Stimulated activated CD4-positive, alpha-beta T cell treated with anti-CD3 and anti-CD28 coated beads, Interleukin-2, amount 100 ng/mL, for 48 hours (primary cell): ENCODE measurements around the gene POLR2J.
"Not testable (repeated sequence)": the region's sequence is repeated elsewhere in the genome, so short reads cannot be mapped to it uniquely, and the experiment has no call there.

ENCODE experiments used
- DNase-seq, 2 donors: peaks; one replicate each; pipeline ENCODE4 v3.0.0-alpha.2; 2020

The POLR2J gene

DNA sequence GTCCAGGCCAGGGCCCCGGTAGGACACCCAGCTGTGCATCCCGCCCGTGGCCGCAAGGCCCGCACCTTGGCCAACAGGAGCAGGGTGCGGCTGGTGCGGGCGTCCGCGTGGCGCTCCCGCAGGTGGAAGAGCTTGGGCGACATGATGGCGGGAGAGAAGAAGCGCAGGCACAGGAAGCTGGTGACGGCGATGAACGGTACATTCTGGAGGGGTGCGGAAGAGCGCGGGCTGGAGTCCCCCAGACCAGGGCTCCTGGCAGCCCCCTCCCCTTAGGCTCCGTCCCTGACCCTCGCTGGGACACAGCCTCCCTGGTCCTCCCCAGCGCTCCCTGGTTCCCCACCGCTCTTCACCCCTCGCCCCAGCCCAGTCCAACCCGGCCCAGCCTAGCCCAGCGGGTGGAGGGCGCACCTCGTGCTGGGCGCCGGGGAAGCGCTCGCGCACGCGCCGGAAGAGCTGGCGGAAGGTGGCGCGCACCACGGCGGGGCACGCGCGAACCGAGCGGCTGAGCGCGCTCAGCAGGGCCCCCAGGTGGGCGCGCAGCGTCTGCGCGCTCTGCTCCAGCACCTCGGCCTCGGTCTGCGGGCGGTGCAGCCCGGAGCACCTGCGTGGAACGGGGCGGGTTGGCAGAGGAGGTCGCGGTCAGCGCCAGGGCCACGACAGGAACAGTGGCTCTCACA lies 15.9 kb upstream of the POLR2J start:
- not testable (repeated sequence) for DNase-seq

GRCh38 chr7:102494026-102494425 lies 15.3 kb upstream of the POLR2J start:
- DNase-seq, result not testable (repeated sequence)

- not testable (repeated sequence) for DNase-seq
Measured at GRCh38 chr7:102493220-102493935, 14.7 kb upstream of the POLR2J start.

DNA sequence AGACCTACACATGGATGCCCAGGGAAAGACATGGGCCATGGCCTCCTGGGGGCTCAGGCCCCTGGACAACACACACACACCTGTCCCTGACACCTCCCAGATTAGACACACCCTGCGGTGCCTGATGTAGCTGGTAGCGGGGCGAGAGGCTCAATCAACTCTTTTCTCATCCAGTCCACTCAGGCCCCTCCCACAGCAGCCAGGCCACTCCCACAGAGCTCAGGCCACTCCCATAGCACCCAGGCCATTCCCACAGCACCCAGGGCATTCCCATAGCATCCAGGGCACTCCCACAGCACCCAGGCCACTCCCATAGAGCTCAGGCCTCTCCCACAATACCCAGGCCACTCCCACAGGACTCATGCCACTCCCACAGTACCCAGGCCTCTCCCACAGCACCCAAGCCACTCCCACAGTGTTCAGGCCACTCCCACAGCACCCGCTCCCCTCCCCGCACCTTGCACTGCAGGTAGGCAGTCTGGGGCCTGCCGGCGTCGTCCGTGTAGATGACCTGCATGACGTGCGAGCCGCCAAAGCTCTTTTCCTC lies 11.9 kb upstream of the POLR2J start:
- peak in 1 of 2 donors; percentile 76 for DNase-seq

- not testable (repeated sequence) for DNase-seq
Measured at GRCh38 chr7:102484317-102484716, 5.6 kb upstream of the POLR2J start.

- DNase-seq, result not testable (repeated sequence)
Measured at GRCh38 chr7:102481962-102482361, 3.2 kb upstream of the POLR2J start.

- peak in 1 of 2 donors; percentile 30 for DNase-seq
Measured at GRCh38 chr7:102479982-102480637, 1.4 kb upstream of the POLR2J start.

DNA sequence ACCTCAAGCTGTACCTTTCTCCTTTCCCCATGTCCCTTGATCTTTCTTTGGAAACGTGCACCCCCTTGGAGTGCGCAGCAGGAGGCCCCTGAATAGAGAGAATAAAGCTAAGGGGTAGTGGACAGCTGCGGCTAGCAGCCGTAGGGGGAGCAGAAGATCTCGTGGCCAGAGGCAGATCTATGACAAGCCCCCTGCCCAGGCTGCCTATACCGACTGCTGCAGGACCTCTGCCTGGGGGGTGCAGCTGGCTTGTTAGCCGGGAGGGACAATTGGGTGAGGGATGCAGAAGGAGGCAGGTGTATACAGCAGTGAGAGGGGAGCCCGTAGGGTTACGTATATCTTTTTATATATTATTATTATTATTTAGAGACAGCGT lies 475 bp upstream of the POLR2J start:
- DNase-seq, result not testable (repeated sequence)

DNA sequence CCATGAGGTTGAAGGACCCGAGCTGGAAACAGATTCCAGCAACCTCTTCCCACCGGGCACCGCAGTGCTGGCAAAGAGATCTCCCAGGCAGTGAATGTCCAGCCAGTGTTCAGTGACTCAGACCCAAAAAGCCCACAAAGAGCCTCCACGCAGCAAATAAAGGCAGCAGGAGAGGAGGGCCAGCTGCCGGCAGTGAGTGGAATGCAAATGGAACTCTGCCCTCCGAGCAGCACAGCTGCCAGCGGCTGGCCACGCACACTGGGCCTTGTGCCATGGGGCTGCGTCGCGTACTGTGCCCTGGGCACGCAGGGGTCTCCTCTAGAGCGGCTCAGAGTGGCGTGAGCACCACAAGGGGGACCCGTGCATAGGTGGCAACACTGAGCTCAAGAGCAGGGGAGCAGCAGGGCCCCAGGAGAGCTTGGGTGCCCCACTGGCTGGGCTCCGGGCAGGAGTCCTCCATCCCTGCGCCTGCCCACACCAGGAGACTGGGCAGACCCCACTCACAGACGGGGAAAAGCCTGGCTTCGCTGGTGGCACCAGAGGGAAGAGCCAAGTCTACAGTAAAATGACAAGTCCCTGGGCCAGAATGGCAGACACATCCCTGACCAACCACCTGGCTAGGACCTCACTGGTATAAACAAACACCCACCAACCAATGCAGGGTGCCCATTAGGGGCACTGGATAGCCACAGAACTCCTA lies 3.8 kb downstream of the POLR2J start:
- not testable (repeated sequence) for DNase-seq

DNA sequence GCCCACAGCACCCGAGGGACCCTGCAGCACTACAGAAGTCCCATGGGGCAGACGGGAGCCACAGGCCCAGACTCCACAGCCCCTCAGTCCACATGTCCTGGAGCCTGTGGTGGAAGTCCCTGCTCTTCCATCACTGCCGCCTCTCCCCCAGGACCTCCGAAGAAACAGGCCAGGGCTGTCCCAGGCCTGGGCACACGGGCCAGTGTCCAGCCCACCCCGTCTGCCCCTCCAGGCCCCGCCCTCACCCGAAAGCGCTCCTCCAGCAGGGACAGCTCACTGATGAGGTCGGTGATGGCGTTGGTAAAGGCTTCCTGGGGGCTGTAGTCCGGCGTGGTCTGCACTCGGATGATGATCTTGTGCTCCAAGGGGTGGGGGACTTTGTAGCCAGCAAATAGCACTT lies 4.6 kb downstream of the POLR2J start:
- DNase-seq, result not testable (repeated sequence)

- no peak for DNase-seq
Measured at GRCh38 chr7:102473271-102473991, 5.3 kb downstream of the POLR2J start.

GRCh38 chr7:102472126-102473041 lies 6.3 kb downstream of the POLR2J start:
- DNase-seq, result no peak

DNA sequence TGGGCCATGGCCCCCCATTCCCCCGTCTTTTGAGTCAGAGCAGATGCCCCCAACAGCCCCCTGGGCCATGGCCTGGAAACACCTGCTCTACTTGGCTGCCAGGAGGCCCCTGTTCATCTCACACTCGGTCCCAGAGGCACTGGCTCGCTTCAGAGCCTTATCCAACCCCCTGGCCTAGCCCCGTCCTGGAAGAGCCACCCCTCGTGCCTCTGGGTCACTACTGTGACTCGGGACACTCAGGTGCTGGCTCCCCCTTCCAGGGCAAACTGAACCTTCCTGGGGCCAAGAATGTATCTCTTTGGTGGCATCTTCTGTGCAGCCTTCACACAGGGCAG lies 7.0 kb downstream of the POLR2J start:
- no peak for DNase-seq

DNA sequence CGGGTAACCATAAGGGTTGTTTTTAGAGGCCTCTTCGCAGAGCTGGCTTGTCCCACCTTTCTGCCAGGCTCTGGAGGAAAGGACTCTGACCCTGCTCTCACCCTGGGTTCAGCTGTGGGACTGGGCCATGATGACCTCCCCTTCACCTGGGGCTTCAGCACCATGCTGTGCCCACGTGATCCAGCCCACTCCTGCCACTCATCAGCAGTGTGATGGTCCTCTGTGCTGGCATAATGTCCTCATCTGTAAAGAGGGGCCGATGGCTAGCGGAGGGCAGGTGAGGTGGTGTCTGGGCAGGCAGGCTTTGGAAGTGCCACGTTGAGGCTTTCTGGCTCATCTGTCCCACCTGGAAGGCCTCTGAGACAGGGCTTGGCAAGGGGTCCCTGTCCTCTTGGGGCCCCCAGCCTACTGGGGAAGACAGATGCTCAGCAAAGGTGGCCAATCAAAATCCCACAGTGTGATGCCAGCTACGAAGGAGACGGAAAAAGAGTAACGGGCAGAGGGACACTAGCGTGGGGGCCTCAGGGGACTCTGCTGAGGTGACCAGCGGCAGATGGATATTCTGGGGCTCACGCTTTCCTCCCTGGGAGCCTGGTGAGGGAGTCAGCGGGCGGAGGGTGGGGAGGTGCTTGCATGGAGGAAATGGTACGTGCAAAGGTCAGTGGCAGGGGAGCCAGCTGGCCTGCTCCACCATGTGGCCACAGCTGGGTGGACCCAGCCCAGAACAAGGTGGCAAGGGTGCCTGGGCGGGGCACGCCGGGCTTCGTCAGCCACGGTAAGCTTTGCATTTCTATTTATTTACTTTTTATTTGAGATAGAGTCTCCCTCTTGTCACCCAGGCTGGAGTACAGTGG lies 8.5 kb downstream of the POLR2J start:
- DNase-seq, result no peak

DNA sequence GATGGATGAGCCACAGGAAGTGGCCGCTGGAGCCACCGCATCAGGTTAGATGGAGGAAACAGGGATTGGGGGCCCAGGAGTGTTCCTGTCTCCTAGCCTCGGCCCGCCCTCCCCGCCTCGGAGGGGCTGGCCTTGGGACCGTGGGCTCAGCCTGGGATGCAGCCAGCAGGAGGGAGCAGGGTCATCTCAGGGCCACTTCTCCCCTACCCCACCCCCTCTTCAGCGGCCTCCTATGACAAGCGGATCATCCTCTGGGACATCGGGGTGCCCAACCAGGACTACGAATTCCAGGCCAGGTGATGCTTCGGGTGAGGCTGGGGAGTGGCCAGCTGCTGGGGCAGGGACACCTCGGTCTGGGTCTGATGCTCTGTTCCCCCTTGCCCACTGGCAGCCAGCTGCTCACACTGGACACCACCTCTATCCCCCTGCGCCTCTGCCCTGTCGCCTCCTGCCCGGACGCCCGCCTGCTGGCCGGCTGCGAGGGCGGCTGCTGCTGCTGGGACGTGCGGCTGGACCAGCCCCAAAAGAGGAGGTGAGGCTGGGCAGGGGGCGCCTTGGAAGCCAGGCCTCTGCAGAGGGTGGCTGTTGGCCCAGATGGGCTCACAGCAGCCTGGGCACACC lies 9.3 kb downstream of the POLR2J start:
- DNase-seq, result no peak

DNA sequence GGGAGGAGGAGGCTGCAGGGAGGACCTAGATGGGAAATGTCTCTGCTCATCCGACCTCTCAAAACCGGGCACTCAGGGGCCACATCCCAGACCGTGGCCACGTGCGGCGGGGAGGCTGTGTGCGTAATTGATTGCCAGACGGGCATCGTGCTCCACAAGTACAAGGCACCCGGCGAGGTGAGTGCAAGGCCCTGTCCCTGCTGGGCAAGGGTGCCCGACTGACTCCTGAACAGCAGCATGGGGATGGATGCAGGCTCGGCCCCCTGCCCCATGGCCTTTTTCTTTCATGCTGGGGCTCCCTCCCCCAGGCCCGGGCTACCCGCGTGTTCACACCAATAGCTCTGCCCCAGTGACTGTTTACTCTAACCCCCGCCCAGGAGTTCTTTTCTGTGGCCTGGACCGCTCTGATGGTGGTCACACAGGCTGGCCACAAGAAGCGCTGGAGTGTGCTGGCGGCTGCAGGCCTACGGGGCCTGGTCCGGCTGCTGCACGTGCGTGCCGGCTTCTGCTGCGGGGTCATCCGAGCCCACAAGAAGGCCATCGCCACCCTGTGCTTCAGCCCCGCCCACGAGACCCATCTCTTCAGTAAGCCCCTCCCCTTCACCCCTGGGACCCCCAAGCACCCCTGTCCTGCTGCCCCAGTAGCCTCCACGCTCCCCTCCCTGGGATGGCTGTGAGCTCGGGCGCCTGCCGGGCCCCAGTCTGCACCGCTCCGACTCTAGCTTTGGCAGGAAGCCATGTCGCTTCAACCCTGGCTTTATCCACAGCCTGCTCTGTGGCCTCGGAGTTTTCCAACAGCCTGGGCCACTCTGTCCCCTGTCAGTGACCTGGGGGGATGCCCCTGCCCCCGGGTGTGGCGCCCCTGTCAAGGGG lies 10.0 kb downstream of the POLR2J start:
- no peak for DNase-seq

- no peak for DNase-seq
Measured at GRCh38 chr7:102467581-102468477, 10.9 kb downstream of the POLR2J start.

GRCh38 chr7:102466097-102466496 lies 12.6 kb downstream of the POLR2J start:
- DNase-seq, result no peak
